Heart right ventricle (tissue), 16 donors: ENCODE data around the gene TCF12. TPM values are rescaled to one million over a fixed set of nuclear protein-coding genes. Genes with fewer than 3 reads are reported as not detected.

ENCODE experiments used
- ATAC-seq, 8 donors: fragments of 200-7000 bp; cut with Tn5 transposase; one replicate each; pipeline ENCODE4 v1.9.1; 2020; ENCODE audit warnings: mild to moderate bottlenecking in 8 of 8, moderate library complexity in 8 of 8, moderate number of reproducible peaks in 1 of 8
- DNase-seq, 2 donors: peaks; one replicate each; pipeline ENCODE4 v3.0.0-alpha.2; 2020
- H3K27ac ChIP-seq, 10 donors: fragments of 200-600 bp; sonication (generic) in 2 of 10; one replicate each; pipeline versions ENCODE4 v1.5.0 to v1.8.0; 2020 to 2022; ENCODE audit warnings: mild to moderate bottlenecking in 3 of 10
- H3K27me3 ChIP-seq, 7 donors: fragments of 200-600 bp; one replicate each; pipeline ENCODE4 v1.8.0; 2021 to 2022; ENCODE audit warnings: mild to moderate bottlenecking in 2 of 7
- H3K36me3 ChIP-seq, 9 donors: fragments of 200-600 bp; sonication (generic) in 1 of 9; one replicate each; pipeline versions ENCODE4 v1.5.0 to v1.8.0; 2020 to 2022; ENCODE audit warnings: mild to moderate bottlenecking in 2 of 9
- H3K4me1 ChIP-seq, 9 donors: fragments of 200-600 bp; sonication (generic) in 1 of 9; one replicate each; pipeline versions ENCODE4 v1.5.0 to v1.8.0; 2020 to 2022; ENCODE audit warnings: mild to moderate bottlenecking in 4 of 9
- H3K4me3 ChIP-seq, 10 donors: fragments of 200-600 bp; sonication (generic) in 2 of 10; one replicate each; pipeline versions ENCODE4 v1.5.0 to v1.8.0; 2020 to 2022; ENCODE audit warnings: mild to moderate bottlenecking in 7 of 10, moderate library complexity in 2 of 10
- H3K9me3 ChIP-seq, 11 donors: fragments of 200-600 bp in 10 of 11; sonication (generic) in 2 of 11; one replicate each; pipeline versions ENCODE4 v1.5.0 to v1.8.0; 2013 to 2022; ENCODE audit warnings: mild to moderate bottlenecking in 2 of 11, control low read depth in 1 of 11, moderate library complexity in 1 of 11
- WGBS, 2 donors: extraction: QIAGEN DNeasy Blood & Tissue Kit; methylation state at CpG; one replicate each; pipeline ENCODE4 v1.1.7; 2013; ENCODE audit warnings: inconsistent platforms in 1 of 2; 5-methylcytosine and 5-hydroxymethylcytosine counted together
- intact Hi-C, 10 donors: fragments of 100-400 bp; cut with DNase I; formaldehyde crosslinking; loops; one replicate each; pipeline versions ENCODE4 v1.11.1 to v1.14.2; 2022
- polyA plus RNA-seq, 2 donors: library from polyadenylated mRNA; stranded (reverse); fragments of 200-250 nt; gene quantifications; one replicate each; pipeline ENCODE4 v1.2.3, GENCODE V29; 2013
- total RNA-seq, 10 donors: library from RNA; stranded (reverse); fragmentation: NEBNext Ultra II Directional in 3 of 10; extraction: Animal tissue kit (Norgen Biotek cat#: 25700) in 3 of 10; gene quantifications; one replicate each; pipeline versions ENCODE4 v1.2.1 to v1.2.4, GENCODE V29; 2021 to 2023
- TF ChIP-seq, protein P1 (sequence below), 9 donors: fragments of 200-600 bp; sonication (generic) in 2 of 9; IDR thresholded peaks; one replicate each; pipeline versions ENCODE4 v1.5.0 to v1.8.0; 2021 to 2022; ENCODE audit warnings: antibody characterized with exemption in 9 of 9, mild to moderate bottlenecking in 5 of 9, moderate library complexity in 1 of 9
- donor health status: Arrhythmogenic right ventricular cardiomyopathy.
- donor health status: ischemic (EF 13 %, LVEDD 7.1; RV severe dilation, severe dysfunction).
- donor health status: healthy with polysubstance abuse.
- donor health status: DM: no; HTN: yes; CAD: no.
- donor health status: DM: no; HTN: no; CAD: no.
- donor health status: ischemic (EF 25% LVEDD 6.9; RV normal size, moderate dysfunction).
- donor health status: ischemic (EF 25% LVEDD 5.7; RV mildly dilated, moderate dysfunction).
- donor health status: healthy.
- donor health status: DM: yes; HTN: yes; CAD: no.
- donor health status: Ischemic cardiomyopathy.
- donor health status: ischemic (EF 35%, LVEDD 5.7; RV mildly dilated, moderate dysfunction).
- donor health status: nonischemic (EF 11% LVEDD 7.7; RV severe dilation, severe dysfunction).
- donor health status: DM: yes; HTN: yes; CAD: no.
- donor health status: PGD.
- donor health status: ischemic (EF 29% LVEDD 5.4; RV normal size, mild dysfunction).
- donor health status: nonischemic (EF 23%, LVEDD 6.1; RV moderate dilation, normal function).

The TCF12 gene
- total and polyA plus RNA-seq, 12 donors, result 8.7 to 55.7 (median 38.4) TPM

DNA sequence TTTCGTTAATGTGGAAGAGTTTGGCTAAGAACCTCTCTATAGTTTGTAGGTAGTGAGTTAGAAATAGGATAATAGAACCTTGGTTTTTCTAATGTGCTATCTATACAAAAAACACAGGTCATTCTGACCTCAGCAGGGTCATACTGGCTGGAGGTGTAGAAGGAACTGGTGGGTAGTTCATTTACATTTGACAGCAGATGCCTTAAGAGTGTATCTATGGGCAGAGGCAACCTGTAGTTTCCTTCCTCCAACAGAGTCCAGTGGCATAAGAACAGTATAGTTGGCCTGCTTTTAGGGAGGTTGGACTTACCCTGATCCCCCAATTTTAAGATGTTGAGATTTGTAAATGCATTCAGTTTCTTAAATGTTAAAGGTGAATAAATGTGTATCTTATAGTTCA lies 152.2 kb downstream of the TCF12 start:
- no peaks in the 10 kb centered on the region for H3K27me3 ChIP-seq
- H3K9me3 ChIP-seq, result no peaks in the 10 kb centered on the region
- WGBS, 2 donors, result 94 to 96% methylated on average over 1 of the region's 1 CpG
- H3K4me1 ChIP-seq, result peaks cover 0 to 33% (median 23%) of the 10 kb centered on the region in 9 donors
- intact Hi-C loops, result no loop called here
- DNase-seq (no peak), ATAC-seq (no peak)
- TF ChIP-seq, protein P1, sequence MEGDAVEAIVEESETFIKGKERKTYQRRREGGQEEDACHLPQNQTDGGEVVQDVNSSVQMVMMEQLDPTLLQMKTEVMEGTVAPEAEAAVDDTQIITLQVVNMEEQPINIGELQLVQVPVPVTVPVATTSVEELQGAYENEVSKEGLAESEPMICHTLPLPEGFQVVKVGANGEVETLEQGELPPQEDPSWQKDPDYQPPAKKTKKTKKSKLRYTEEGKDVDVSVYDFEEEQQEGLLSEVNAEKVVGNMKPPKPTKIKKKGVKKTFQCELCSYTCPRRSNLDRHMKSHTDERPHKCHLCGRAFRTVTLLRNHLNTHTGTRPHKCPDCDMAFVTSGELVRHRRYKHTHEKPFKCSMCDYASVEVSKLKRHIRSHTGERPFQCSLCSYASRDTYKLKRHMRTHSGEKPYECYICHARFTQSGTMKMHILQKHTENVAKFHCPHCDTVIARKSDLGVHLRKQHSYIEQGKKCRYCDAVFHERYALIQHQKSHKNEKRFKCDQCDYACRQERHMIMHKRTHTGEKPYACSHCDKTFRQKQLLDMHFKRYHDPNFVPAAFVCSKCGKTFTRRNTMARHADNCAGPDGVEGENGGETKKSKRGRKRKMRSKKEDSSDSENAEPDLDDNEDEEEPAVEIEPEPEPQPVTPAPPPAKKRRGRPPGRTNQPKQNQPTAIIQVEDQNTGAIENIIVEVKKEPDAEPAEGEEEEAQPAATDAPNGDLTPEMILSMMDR (IDR thresholded peaks at IDR 0.05), result no peak
- no peak overlapping the region for H3K4me3 ChIP-seq
- no peaks in the 10 kb centered on the region for H3K36me3 ChIP-seq
- H3K27ac ChIP-seq, result no peak overlapping the region

DNA sequence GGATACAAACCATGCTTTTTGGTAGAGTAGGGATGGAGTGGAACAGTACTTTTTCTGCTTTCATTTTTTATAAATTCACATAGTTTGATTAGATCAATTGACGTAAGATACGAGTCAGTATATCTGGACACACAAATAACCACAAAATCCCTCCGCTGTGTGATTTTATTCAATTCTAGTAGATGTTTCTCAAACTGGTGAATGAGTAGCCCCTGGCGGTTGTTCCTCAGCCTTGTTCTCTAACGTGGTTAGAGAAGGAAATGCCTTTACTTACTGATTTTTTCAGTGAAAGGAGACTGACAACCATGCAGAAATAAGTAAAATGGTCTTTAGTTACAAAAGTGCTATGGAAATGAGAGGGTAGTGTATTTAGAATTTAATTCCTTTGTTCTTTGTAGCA lies 161.0 kb downstream of the TCF12 start:
- Histone ChIP-seq H3K9me3 (no peaks in the 10 kb centered on the region), H3K4me3 (no peak overlapping the region), H3K27me3 (no peaks in the 10 kb centered on the region), H3K4me1 (peaks cover 0 to 44% (median 36%) of the 10 kb centered on the region in 9 donors), H3K27ac (peak overlapping the region in 1 of 10 donors; percentile 7), H3K36me3 (no peaks in the 10 kb centered on the region)
- intact Hi-C loops, result no loop called here
- 77% methylated on average over 5 of the region's 5 CpGs for WGBS, 2 donors
- ATAC-seq, result no peak
- no peak for DNase-seq
- TF ChIP-seq, protein P1 (IDR thresholded peaks at IDR 0.05), result peak in 1 of 9 donors; percentile 10

DNA sequence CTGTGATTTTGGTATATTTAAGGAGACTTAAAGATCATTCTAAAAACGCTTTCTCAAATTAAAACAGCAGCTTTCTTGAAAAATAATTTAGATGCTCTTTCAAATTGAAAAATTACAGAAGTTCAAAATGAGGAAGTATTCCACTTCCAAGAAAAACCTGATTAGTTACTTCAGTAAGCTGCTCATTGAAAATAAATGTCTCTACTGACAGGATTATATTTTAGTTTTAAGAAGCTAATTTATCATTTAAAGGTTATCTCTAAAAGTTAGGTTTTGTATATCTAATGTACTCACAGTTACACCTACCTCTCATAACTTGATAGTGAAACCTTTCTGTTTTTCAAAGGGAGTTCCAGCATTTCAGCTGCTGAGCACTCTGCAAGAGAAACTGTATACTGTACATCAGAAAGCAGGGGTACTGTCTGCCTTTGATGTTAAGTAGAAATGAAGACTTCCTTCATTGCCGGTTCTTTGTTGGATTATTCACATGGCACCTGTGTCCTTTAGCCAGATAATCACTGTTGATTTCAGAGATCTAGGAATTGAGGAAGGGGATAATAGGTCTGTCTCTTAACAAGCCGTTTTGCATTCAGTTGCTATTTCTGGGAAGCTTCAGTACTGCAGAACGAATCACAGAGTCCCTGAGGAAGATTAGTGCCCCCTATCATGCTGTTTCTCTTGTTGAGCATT lies 161.6 kb downstream of the TCF12 start:
- TF ChIP-seq, protein P1 (IDR thresholded peaks at IDR 0.05), result no peak
- Histone ChIP-seq H3K9me3 (no peaks in the 10 kb centered on the region), H3K4me3 (no peak overlapping the region), H3K36me3 (no peaks in the 10 kb centered on the region), H3K27ac (peak overlapping the region in 1 of 10 donors; percentile 58), H3K27me3 (no peaks in the 10 kb centered on the region), H3K4me1 (peaks cover 0 to 44% (median 37%) of the 10 kb centered on the region in 9 donors)
- DNase-seq, result no peak
- peak in 1 of 8 donors; percentile 34 for ATAC-seq
- intact Hi-C loops, result no loop called here
- WGBS, 2 donors, result 34 to 37% methylated on average over 4 of the region's 4 CpGs

DNA sequence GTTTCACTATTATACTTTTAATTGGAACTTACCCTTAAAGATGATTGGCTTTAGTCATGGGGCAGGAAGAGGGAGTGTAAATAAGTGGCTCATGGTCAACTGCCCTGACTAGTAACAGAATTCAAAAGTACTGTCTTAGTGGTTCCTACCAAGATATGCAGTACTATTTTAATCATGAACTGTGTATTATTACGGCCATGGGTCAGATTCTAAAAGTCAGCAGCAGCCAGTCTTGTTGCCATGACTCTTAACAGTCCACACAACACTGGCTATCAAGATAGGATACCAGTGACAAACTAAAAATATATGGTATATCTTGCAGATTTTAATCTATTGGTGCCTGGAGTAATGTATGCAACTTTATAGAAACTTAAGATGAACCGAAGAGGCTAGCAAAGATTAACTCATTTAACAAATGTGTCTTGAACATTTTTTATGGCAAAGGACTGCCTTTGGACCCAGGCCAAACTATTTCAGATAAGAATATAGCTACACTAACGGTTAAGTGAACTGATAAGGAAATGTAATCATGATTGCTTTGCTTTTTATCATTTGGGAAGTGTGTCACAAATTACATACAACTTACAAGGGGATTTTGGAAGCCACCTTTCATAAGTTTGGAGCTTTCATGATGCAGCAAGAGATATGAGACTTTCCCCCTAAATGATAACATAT lies 163.7 kb downstream of the TCF12 start:
- H3K27ac ChIP-seq, result peak overlapping the region in 2 of 10 donors; percentile 18 to 34
- TF ChIP-seq, protein P1 (IDR thresholded peaks at IDR 0.05), result no peak
- DNase-seq, result no peak
- ATAC-seq, result peak in 7 of 8 donors; percentile 47 to 88 (median 76)
- H3K9me3 ChIP-seq, result no peaks in the 10 kb centered on the region
- no peaks in the 10 kb centered on the region for H3K36me3 ChIP-seq
- H3K27me3 ChIP-seq, result no peaks in the 10 kb centered on the region
- H3K4me3 ChIP-seq, result no peak overlapping the region
- 6 to 19% methylated on average over 3 of the region's 3 CpGs for WGBS, 2 donors
- intact Hi-C loops, result no loop called here
- H3K4me1 ChIP-seq, result peaks cover 0 to 51% (median 38%) of the 10 kb centered on the region in 9 donors
